Stimulated activated effector memory CD8-positive, alpha-beta T cell treated with anti-CD3 and anti-CD28 coated beads, Interleukin-12 subunit alpha, Interleukin-12 subunit beta, amount 100 ng/mL, for 72 hours (primary cell): ENCODE data around the gene RFX1.

Experiments used
- ATAC-seq: fragments of 150-1000 bp; cut with Tn5 transposase; 2 replicates; pipeline ENCODE4 v1.10.0; 2021
- DNase-seq, 2 donors: peaks; one replicate each; pipeline ENCODE4 v3.0.0; 2021 to 2022; ENCODE audit warnings: low spot score in 2 of 2
- H3K27ac Mint-ChIP-seq: one replicate; pipeline ENCODE4 v1.8.0; 2022; ENCODE audit warnings: mild to moderate bottlenecking, mixed read lengths
- H3K36me3 Mint-ChIP-seq: one replicate; pipeline ENCODE4 v1.8.0; 2022; ENCODE audit warnings: mild to moderate bottlenecking, mixed read lengths
- H3K4me1 Mint-ChIP-seq: one replicate; pipeline ENCODE4 v1.8.0; 2022; ENCODE audit warnings: mixed read lengths
- H3K4me3 Mint-ChIP-seq: one replicate; pipeline ENCODE4 v1.8.0; 2022; ENCODE audit warnings: mild to moderate bottlenecking, mixed read lengths
- H3K9me3 Mint-ChIP-seq: one replicate; pipeline ENCODE4 v1.8.0; 2022; ENCODE audit warnings: mixed read lengths

Gene RFX1

GRCh38 chr19:13913352-13913751, 92.8 kb downstream of the RFX1 start:
- DNase-seq (no peak), ATAC-seq (no peak)
- Mint-ChIP-seq H3K36me3 (peaks cover 75% of the 10 kb centered on the region), H3K9me3 (no peaks in the 10 kb centered on the region), H3K4me3 (no peak overlapping the region), H3K4me1 (no peaks in the 10 kb centered on the region), H3K27ac (no peak overlapping the region)
